Tibial nerve (tissue), 4 donors: ENCODE measurements around the gene ADGRF4. TPM values are rescaled to one million over a fixed set of nuclear protein-coding genes. Genes with fewer than 3 reads are reported as not detected.

Experiments used
- DNase-seq, 2 donors: peaks; one replicate each; pipeline ENCODE4 v3.0.0-alpha.2; 2019; ENCODE audit warnings: low spot score in 2 of 2
- H3K27ac ChIP-seq, 4 donors: fragments of 200-600 bp; sonication (generic) in 3 of 4; one replicate each; pipeline ENCODE4 v1.5.1; 2017 to 2019; ENCODE audit warnings: mild to moderate bottlenecking in 1 of 4
- H3K27me3 ChIP-seq, 2 donors: fragments of 200-600 bp; sonication (generic) in 1 of 2; one replicate each; pipeline versions ENCODE4 v1.5.1 to v1.6.0; 2017 to 2019
- H3K36me3 ChIP-seq, 3 donors: fragments of 200-600 bp; sonication (generic); one replicate each; pipeline ENCODE4 v1.5.1; 2018 to 2019
- H3K4me1 ChIP-seq, 4 donors: fragments of 200-600 bp; sonication (generic) in 3 of 4; one replicate each; pipeline ENCODE4 v1.5.1; 2017 to 2019
- H3K4me3 ChIP-seq, 4 donors: fragments of 200-600 bp; sonication (generic) in 3 of 4; one replicate each; pipeline ENCODE4 v1.5.1; 2017 to 2019; ENCODE audit warnings: mild to moderate bottlenecking in 1 of 4, moderate library complexity in 1 of 4
- H3K9me3 ChIP-seq, 4 donors: fragments of 200-600 bp; sonication (generic) in 3 of 4; one replicate each; pipeline ENCODE4 v1.5.1; 2017 to 2019
- CTCF ChIP-seq, 5 experiments: fragments of 200-600 bp in 3 of 5; fragments of 450-650 bp in 2 of 5; sonication (generic) in 3 of 5; IDR thresholded peaks; one replicate each; pipeline ENCODE4 v1.5.1; 2016 to 2019; ENCODE audit warnings: antibody characterized with exemption in 5 of 5, mild to moderate bottlenecking in 3 of 5, moderate library complexity in 2 of 5
- EP300 ChIP-seq, 2 donors: sonication (generic); formaldehyde crosslinking; IDR thresholded peaks; one replicate each; pipeline ENCODE4 v1.6.1; 2017; ENCODE audit warnings: antibody characterized with exemption in 2 of 2, mild to moderate bottlenecking in 1 of 2
- POLR2A ChIP-seq, 2 donors: fragments of 450-650 bp; IDR thresholded peaks; one replicate each; pipeline ENCODE4 v1.6.1; 2017; ENCODE audit warnings: antibody characterized with exemption in 2 of 2, mild to moderate bottlenecking in 2 of 2, moderate library complexity in 2 of 2
- WGBS, 2 donors: methylation state at CpG; one replicate each; pipeline ENCODE4 v1.1.5; 2018; 5-methylcytosine and 5-hydroxymethylcytosine counted together
- total RNA-seq, 4 donors: library from RNA; depleted of rRNA; stranded (reverse); fragments of >200 nt; gene quantifications; one replicate each; pipeline ENCODE4 v1.1.0, GENCODE V29; 2016

Gene ADGRF4
- total RNA-seq, 4 donors from 2014 or later = not detected

GRCh38 chr6:47669684-47670513, 28.5 kb upstream of the ADGRF4 start:
- TF ChIP-seq EP300 (IDR thresholded peaks at IDR 0.05) (no peak), CTCF (IDR thresholded peaks at IDR 0.05) (no peak)
- Histone ChIP-seq H3K9me3 (no peaks in the 10 kb centered on the region), H3K36me3 (no peaks in the 10 kb centered on the region), H3K27ac (no peak overlapping the region), H3K27me3 (no peaks in the 10 kb centered on the region), H3K4me1 (no peaks in the 10 kb centered on the region), H3K4me3 (no peak overlapping the region)
- WGBS, 2 donors = 22 to 26% methylated on average over 6 of the region's 6 CpGs
- DNase-seq = no peak

GRCh38 chr6:47670851-47671250, 27.5 kb upstream of the ADGRF4 start:
- H3K36me3 ChIP-seq = no peaks in the 10 kb centered on the region
- no peak overlapping the region for H3K4me3 ChIP-seq
- H3K9me3 ChIP-seq = no peaks in the 10 kb centered on the region
- 58 to 62% methylated on average over 3 of the region's 3 CpGs for WGBS, 2 donors
- no peak overlapping the region for H3K27ac ChIP-seq
- H3K27me3 ChIP-seq = no peaks in the 10 kb centered on the region
- no peak for DNase-seq
- TF ChIP-seq CTCF (IDR thresholded peaks at IDR 0.05) = no peak
- no peaks in the 10 kb centered on the region for H3K4me1 ChIP-seq

GRCh38 chr6:47671777-47672176, 26.6 kb upstream of the ADGRF4 start:
- Histone ChIP-seq H3K27ac (no peak overlapping the region), H3K27me3 (no peaks in the 10 kb centered on the region), H3K36me3 (no peaks in the 10 kb centered on the region), H3K9me3 (no peaks in the 10 kb centered on the region), H3K4me1 (no peaks in the 10 kb centered on the region), H3K4me3 (no peak overlapping the region)
- 59 to 64% methylated on average over 1 of the region's 1 CpG for WGBS, 2 donors
- TF ChIP-seq POLR2A (IDR thresholded peaks at IDR 0.05) (no peak), EP300 (IDR thresholded peaks at IDR 0.05) (no peak), CTCF (IDR thresholded peaks at IDR 0.05) (no peak)
- no peak for DNase-seq

- 79 to 100% methylated on average over 1 of the region's 1 CpG for WGBS, 2 donors
- H3K27me3 ChIP-seq = no peaks in the 10 kb centered on the region
- no peak overlapping the region for H3K27ac ChIP-seq
- H3K4me3 ChIP-seq = no peak overlapping the region
- no peak for DNase-seq
- H3K4me1 ChIP-seq = no peaks in the 10 kb centered on the region
- H3K36me3 ChIP-seq = no peaks in the 10 kb centered on the region
- no peak for TF ChIP-seq POLR2A (IDR thresholded peaks at IDR 0.05)
- TF ChIP-seq EP300 (IDR thresholded peaks at IDR 0.05) = no peak
- no peak for TF ChIP-seq CTCF (IDR thresholded peaks at IDR 0.05)
- H3K9me3 ChIP-seq = no peaks in the 10 kb centered on the region
These were observed 25.6 kb upstream of the ADGRF4 start for GRCh38 chr6:47672816-47673215.

- Histone ChIP-seq H3K4me3 (no peak overlapping the region), H3K4me1 (no peaks in the 10 kb centered on the region), H3K27ac (no peak overlapping the region), H3K9me3 (no peaks in the 10 kb centered on the region), H3K36me3 (no peaks in the 10 kb centered on the region), H3K27me3 (no peaks in the 10 kb centered on the region)
- no peak for DNase-seq
- TF ChIP-seq EP300 (IDR thresholded peaks at IDR 0.05) = no peak
- no peak for TF ChIP-seq CTCF (IDR thresholded peaks at IDR 0.05)
- no peak for TF ChIP-seq POLR2A (IDR thresholded peaks at IDR 0.05)
- 87 to 94% methylated on average over 3 of the region's 3 CpGs for WGBS, 2 donors
These were observed 23.7 kb upstream of the ADGRF4 start for GRCh38 chr6:47674673-47675072.
